ENCODE measurements around the gene HS3ST4. TPM values are rescaled to one million over a fixed set of nuclear protein-coding genes. Genes with fewer than 3 reads are reported as not detected.

HS3ST4 gene
- total and polyA plus RNA-seq, 2 of the 8 experiments (the other 6 are each of a cell fraction or from before 2014, with no cell fraction given), result 1.9 to 3.3 TPM

DNA sequence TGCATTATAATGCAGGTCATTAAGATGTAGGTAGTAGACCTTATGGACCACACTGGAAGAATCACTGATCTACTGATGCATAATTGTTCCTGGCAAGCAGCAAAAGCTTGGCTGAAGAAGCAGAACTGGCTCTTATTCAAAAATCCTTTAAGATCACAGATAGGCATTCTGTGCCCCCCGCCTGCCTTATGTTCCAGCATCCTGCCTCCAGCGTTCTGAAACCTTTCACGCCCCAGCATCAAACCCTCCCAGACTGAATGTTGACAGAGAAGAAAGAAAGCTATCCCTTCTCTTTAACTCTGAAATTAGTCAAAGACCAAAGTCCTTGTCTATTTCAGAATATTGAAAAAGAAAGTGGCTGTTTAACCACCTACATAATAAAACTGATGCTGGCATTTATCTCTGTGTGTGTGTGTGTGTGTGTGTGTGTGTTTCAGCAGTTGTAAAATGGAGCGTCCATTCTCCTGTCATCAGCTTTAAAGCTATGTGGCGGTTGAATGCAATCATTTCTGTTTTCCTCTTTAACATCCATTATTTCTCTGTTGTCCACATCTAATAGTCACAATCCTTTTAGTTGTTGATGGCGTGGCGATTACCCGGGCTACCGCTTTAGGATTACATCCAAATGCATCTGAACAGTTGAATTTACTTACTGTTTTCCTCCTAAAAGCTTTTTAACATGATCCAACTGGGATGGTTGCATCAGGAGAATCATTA, 350.4 kb downstream of the HS3ST4 start:
- 87% methylated on average over 9 of the region's 9 CpGs; no CpG with 5 or more reads in 1 of the 2 experiments for WGBS, 2 experiments (ENCODE audit: extremely low coverage in 1 of 2, insufficient coverage in 1 of 2, insufficient read length in 1 of 2, insufficient replicate concordance in 2 of 2, low coverage in 1 of 2, low lambda C conversion rate in 2 of 2, missing lambda C conversion rate in 1 of 2)
- no peak overlapping the region for H2BK15ac ChIP-seq (ENCODE audit: low read length)

More for the DNA sequence above, 350.4 kb downstream of the HS3ST4 start:
- no peaks in the 10 kb centered on the region for H3K79me1 ChIP-seq (ENCODE audit: low read depth, low read length)
- POLR2A ChIA-PET (ENCODE audit: partially characterized antibody), result no interaction called here
- no peak overlapping the region for H2AK5ac ChIP-seq (ENCODE audit: low read depth, low read length)
- H4K20me1 ChIP-seq (replicated peaks in 1 of 2; ENCODE audit: control insufficient read depth in 1 of 2, insufficient read depth in 2 of 2, low read length in 2 of 2), result no peaks in the 10 kb centered on the region
- H3K4me3 ChIP-seq (ENCODE audit: extremely low read depth in 1 of 4, insufficient read depth in 2 of 4, low read depth in 3 of 4, low read length in 4 of 4), result no peak overlapping the region
- no peak overlapping the region for H3K18ac ChIP-seq (ENCODE audit: extremely low read depth, low read length)
- H3K27me3 ChIP-seq (replicated peaks in 1 of 4; ENCODE audit: control insufficient read depth in 3 of 4, extremely low read depth in 1 of 4, insufficient read depth in 3 of 4, low read length in 3 of 4), result no peaks in the 10 kb centered on the region; a peak in 1 of 7 replicates
- H3K27ac ChIP-seq (ENCODE audit: low read depth, low read length), result no peak overlapping the region
- TF ChIP-seq TBP (IDR thresholded peaks at IDR 0.05; ENCODE audit: low read depth, low read length) (no peak), CHD2 (IDR thresholded peaks at IDR 0.05; ENCODE audit: low read length) (no peak), RBBP5 (IDR thresholded peaks at IDR 0.05; ENCODE audit: borderline replicate concordance, low read depth, low read length) (no peak), EZH2 (IDR thresholded peaks at IDR 0.05; ENCODE audit: low read depth, low read length, severe bottlenecking) (no peak), SP4 (IDR thresholded peaks at IDR 0.05; ENCODE audit: low read length) (no peak), BACH1 (IDR thresholded peaks at IDR 0.05; ENCODE audit: low read length) (no peak)
- H2BK12ac ChIP-seq (ENCODE audit: low read depth, low read length), result no peak overlapping the region
- H3K4me1 ChIP-seq (replicated peaks in 1 of 4; ENCODE audit: control insufficient read depth in 3 of 4, insufficient read depth in 4 of 4, low read length in 3 of 4), result peaks cover 0 to 3% (median 1%) of the 10 kb centered on the region in 4 experiments; a peak in 3 of 7 replicates
- no peak overlapping the region for H4K5ac ChIP-seq (ENCODE audit: insufficient read length, low read depth, low read length)
- H3K23ac ChIP-seq (ENCODE audit: insufficient read length), result no peak overlapping the region
- CTCF ChIA-PET (ENCODE audit: partially characterized antibody), result interaction anchor here (1.2 to 1.5 kb wide), 2 partner anchors 9 to 13 kb away, joined by 4 to 5 read pairs; no protein-coding TSS in a partner anchor
- no peak overlapping the region for H2BK120ac ChIP-seq (replicated peaks; ENCODE audit: low read depth, low read length)
- H3K79me2 ChIP-seq (ENCODE audit: control insufficient read depth in 1 of 2, insufficient read depth in 2 of 2, low read length in 2 of 2), result no peaks in the 10 kb centered on the region
- DNase-seq (ENCODE audit: low read depth in 1 of 2, low spot score in 2 of 2) (no peak), FAIRE-seq (no peak)
- H3K23me2 ChIP-seq (ENCODE audit: low read depth, low read length), result no peaks in the 10 kb centered on the region
- H3K36me3 ChIP-seq (ENCODE audit: control insufficient read depth in 2 of 4, insufficient read depth in 4 of 4, low read length in 3 of 4), result no peaks in the 10 kb centered on the region
- H3K56ac ChIP-seq (replicated peaks; ENCODE audit: insufficient read length, low read depth, low read length), result no peak overlapping the region
- H3K9me3 ChIP-seq (ENCODE audit: insufficient read depth in 2 of 2, low read depth in 1 of 2, low read length in 1 of 2), result no peaks in the 10 kb centered on the region
- no peak overlapping the region for H3K14ac ChIP-seq (ENCODE audit: insufficient read length)
- H3K4ac ChIP-seq (replicated peaks; ENCODE audit: insufficient read length, low read depth, low read length), result no peak overlapping the region
- no peak overlapping the region for H2BK20ac ChIP-seq (ENCODE audit: low read length)
- no peak overlapping the region for H2AFZ ChIP-seq (ENCODE audit: low read length)
- no peak overlapping the region for H3K4me2 ChIP-seq (ENCODE audit: insufficient read depth in 1 of 2, low read depth in 2 of 2, low read length in 2 of 2)
- H3K9ac ChIP-seq (replicated peaks in 1 of 4; ENCODE audit: extremely low read depth in 1 of 4, low read depth in 3 of 4, low read length in 3 of 4), result no peak overlapping the region
- no peak overlapping the region for H4K8ac ChIP-seq (ENCODE audit: extremely low read depth, insufficient read depth, low read length)
- no peak overlapping the region for H4K91ac ChIP-seq (replicated peaks; ENCODE audit: insufficient read length, low read length)
- H2BK5ac ChIP-seq (ENCODE audit: low read depth, low read length), result no peak overlapping the region
